Stimulated activated CD4-positive, alpha-beta T cell treated with anti-CD3 and anti-CD28 coated beads, Interleukin-12 subunit alpha, Interleukin-12 subunit beta, amount 100 ng/mL, for 4 hours (primary cell): ENCODE measurements around the gene RPS23.

Experiments
- DNase-seq: peaks from one replicate; pipeline ENCODE4 v3.0.0-alpha.2; 2020

RPS23 gene

DNA sequence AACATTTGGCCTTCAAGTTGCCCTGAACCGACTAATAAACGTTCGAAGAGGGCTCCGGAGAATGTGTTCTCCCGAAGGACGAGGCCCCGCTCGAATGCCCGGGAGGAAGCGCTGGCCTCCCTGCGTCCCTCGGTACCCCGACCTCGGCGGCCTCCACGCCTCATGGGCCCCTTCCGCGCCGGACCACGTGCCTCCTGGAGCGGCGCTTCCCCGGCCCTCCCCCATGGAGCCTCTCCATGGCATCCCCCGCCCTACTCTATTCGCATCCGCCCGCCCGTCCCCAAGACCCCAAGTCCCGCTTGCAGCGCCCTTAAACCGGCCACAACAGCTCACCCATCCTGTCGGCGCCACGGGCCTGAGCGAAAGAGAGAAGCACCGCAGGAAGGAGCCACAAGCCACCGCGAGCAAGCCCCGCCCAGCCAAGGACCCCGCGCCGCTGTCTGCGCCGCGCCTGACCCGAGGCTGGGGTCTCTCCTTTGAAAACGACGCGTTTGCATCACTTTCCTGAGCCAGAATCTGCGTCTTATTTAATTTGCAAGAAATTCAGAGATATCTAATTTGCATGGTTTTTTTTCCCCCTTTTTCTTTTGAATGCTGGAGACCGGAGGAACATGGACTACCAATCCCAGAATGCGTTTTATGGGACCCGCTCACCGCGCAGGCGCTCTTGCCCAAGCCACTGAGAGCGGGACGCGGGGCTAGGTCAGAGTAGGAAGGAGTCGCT lies at the start of gene RPS23:
TSS of gene RPS23 (minus strand) at position 368 of the 724 bp plus-strand sequence. CDS start at position 337, 31 bp downstream.
- peak; percentile 85 for DNase-seq

DNA sequence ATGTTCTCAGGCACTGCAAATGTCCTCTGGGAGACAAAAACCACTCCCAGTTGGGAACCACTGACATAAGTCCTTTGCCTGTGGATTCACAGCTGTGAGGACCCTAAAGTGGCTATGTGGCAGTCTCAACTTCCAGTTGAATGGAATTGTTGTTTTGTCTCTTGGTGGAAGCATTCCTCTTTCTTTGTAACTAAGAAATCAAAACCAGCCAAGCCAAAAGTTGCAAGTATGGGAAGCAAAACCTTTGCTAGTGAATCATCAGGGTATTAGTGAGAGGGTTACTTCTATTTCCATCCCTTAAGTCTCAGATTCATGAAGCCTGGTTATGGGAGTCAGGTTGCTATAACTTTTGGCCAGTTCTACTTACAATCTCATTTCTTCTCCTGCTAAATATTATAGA lies 49.8 kb upstream of the RPS23 start:
- DNase-seq, result no peak

DNA sequence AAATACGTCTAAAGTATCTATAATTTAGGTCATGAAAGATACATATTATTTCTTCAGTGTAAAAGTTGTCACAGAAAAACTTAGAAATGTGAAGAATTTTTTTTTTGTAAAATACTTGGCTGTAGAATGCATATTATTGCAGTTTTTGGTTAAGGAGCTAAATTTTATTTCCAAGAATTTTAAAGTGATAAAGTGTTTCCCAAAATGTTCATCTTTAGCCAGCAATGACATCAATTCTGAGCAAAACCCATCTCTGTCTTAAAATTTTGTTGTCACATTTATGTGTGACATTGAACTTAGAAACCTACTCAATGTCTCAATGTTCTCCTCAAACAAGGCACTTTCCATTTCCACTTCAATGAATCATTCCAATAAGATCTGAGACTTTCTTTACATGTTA lies 47.8 kb upstream of the RPS23 start:
- no peak for DNase-seq

DNA sequence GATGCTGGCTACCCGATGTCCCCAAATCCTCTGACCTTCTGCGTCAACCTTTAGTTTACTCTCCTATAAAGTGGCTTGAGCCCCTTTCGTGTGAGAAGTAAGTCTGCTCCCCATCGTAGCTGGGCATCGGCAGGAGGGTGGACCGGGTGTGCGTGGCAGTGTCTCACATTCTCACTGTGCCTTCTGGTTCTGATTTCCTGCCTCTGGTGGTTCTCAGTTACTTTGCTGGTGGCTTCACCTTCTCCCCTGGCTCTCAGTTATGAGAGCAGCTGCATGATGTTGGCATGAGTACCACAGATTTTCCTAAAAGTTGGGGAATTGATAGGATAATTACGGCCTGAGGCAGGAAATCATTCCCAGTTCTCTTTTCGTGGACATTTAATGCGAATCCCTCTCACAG lies 47.0 kb upstream of the RPS23 start:
- no peak for DNase-seq

DNA sequence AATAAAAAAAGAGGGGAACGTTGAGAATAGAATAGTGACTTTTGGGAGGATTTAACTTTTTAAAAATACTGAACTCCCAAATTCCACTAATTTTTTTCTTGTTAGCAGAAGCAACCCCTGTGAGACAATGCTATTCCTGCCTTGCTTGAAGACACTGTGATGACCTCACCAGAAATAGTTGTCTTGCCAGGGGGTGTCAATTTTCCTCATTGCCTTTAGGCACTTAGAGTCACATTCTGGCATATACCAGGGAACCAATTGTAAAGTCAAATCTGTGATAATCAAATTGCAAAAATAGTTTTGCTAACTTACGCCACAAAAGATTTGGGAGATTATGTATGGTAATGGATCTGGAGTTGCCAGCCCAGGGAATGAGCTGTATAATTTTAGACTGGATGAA lies 42.8 kb upstream of the RPS23 start:
- DNase-seq, result no peak

DNA sequence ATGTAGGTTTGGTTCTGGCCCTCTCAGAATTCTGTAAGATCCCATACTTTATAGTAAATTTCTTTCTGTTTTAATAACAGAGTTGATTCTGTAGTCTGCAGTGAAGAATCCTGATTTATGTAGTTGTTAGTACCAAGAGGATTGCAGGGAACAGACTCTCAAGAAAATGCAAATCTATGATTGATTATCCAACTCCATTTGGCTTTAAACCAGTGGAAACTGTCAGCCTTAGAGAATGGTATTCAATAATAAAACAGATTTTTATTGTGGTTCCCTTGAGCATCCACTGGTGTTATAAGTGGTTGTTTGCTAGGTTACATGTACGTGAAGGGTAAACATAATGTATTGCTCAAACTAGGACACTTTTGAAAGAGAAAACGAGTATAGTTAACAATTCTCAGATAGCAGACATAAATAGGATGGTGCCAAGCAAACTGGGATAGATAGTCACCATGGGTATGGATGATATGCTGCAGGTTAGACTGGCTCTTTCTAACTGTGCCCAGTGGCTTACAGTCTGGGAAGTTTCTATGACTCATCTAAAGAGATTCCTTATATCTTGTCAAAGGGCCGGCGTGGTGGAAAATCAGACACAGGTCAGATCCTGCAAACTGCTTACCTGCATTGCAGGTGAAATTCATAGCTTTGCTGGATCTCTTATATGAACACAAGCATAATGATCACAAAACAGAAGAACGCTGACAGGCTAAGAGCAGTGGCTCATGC lies 41.7 kb upstream of the RPS23 start:
- DNase-seq, result no peak

DNA sequence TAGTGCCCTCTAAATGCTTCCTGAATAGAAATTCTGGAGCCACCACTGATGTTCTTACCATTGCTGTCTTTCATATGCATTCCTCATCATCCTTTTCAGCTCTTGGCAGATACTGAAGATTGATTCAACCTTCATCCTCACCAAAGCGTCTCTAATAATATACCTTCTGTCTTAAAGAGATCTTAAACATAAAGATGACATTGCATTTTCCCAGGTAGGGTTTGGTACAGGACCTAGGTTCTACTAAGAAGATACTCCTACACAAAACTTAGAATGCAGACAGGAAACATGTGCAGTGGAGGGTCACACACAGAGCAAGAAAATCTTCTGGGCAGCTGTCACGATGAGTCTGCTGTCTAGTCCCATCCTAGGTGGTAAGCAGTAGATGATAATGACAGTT lies 41.0 kb upstream of the RPS23 start:
- no peak for DNase-seq

DNA sequence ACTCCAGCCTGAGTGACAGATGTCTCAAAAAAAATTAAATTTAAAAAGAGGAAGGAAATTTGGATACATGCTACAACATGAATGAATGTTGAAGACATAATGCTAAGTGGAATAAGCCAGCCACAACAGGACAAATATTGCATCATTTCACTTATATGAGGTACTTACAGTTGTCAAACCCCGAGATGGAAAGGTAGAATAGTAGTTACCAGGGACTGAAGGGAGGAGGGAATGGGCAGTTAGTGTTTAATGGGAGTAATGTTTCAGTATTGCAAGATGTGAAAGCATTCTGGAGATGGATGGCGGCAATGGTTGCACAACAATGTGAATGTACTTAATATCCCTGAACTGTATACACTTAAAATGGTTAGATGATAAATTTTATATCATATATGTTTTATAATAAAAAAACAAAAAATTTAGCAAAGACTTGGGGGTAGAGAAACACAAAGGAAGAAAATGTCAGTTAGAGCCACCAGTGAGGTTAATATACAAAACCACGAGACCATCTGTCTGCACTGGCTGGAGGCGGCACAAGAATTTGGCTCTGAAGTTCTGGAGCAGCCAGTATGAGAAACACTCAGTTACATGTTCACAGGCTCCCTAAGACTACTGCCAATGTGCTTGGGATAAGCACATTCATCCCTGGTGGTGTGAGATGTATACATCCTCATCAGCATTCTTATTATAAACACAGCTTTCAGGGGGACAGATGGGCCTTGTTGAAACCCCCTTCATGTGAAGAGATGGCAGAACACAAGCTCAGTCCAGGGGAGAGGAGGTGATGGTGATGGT lies 37.0 kb upstream of the RPS23 start:
- no peak for DNase-seq

DNA sequence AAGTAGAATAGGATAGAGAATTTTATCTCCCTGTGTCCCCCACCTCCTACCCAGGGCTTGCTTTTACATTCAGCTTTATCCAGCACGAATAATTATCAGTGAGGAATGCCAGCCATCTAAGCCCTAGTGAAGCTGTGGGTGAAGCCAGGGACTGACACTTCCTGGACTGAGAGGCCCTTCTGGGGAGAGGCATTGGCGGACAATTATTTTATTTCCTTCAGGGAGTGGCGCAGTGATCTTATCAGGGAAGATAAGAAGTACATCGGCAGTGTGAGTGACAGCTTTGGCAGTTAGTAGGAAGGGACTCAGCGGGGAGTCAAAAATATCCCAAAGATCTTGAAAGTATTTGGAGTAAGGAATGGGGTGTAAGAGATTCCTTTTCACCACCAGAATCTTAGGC lies 34.9 kb upstream of the RPS23 start:
- DNase-seq, result no peak

DNA sequence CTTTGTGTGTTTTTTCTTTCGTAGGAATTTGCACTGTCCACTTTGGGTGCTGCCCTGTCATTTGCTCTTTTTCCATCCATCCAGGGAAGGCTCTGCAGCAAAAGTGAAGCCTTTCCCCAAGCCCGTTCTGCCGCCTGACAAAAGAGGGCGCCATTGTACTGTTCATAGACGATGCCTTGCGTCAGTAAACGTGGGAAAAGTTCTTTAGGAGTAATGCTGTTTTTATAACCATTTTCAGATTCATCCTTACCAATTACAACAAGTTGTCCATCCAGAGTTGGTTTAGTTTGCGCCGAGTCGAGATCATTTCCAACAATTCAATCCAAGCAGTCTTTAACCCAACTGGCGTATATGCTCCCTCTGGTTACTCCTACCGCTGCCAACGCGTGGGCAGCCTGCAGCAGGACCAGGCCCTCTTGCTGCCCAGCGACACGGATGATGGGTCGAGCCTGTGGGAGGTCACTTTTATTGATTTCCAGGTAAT lies 34.3 kb upstream of the RPS23 start:
- DNase-seq, result peak; percentile 12

DNA sequence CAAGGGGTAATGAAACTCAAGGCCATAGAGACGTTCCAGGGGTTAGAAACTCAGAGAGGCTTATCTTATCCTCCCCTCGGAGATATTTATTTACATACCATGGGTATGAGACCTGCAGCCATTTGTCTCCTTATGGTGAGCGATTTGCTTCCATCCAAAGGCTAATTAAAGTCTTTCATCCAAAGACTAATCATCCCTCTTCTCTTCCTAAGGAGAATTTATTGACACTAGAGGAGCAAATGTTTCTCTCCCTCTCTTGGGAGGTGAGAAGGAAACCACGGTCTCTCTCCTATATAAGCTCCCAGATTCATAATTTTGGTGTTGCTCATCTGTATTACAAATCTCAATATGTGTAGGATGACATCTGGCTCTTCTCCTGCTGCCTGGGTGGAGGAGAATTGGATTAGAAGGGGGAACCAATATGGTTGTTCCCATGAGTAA lies 31.0 kb upstream of the RPS23 start:
- no peak for DNase-seq

DNA sequence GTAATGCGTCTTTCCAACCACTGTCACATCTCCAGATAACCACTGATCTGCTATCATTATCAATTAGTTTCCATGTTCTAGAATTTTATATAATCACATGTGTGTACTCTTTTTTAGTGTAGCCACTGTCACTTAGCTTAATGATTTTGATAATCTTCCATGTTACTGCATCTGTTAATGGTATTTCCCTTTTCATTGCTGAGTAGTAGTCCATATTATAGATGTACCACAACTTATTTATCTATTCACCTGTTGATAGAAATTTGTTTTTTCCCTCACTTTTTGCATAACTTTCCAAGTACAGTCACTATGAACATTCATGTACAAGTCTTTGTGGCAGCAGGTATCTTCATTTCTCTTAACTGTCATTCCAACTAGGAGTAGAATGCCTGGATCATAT lies 30.3 kb upstream of the RPS23 start:
- DNase-seq, result no peak

DNA sequence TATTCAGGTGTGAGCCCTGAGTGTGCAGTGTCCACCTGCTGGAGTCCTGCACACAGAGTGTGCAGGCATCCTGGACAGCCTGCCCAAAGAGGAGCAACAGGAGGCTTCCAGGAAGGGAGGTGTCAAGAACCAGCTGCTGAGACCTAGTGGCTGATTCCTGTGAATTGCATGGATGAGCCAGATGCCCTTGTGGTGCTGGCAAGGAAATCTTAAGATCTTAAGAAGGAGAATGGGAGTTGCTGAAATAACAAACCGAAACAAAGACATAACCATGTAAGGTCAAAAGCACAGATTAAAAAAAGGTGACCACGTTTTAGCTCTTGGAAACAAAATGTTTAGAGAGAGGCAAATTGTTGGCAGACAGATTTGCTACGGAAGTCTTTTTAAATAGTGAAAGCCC lies 29.3 kb upstream of the RPS23 start:
- DNase-seq, result no peak

DNA sequence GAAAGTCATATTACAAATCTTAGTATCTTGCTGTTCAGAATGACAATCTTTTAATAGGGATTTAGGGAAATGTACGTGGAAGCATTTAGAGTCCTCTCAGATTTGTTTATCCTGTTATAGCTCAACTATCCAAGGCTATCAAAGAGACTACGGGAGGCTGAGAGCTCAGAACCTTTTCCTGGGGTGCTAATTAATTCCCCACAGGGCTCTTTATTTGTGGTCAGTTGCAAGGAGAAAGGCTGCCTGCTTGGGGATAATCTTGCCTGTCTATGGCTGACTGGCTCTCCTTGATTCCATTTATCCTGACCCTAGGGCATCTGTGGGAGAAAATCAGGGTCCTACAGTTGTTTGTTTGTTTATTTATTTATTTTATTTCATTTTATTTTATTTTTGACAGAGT lies 28.0 kb upstream of the RPS23 start:
- no peak for DNase-seq

DNA sequence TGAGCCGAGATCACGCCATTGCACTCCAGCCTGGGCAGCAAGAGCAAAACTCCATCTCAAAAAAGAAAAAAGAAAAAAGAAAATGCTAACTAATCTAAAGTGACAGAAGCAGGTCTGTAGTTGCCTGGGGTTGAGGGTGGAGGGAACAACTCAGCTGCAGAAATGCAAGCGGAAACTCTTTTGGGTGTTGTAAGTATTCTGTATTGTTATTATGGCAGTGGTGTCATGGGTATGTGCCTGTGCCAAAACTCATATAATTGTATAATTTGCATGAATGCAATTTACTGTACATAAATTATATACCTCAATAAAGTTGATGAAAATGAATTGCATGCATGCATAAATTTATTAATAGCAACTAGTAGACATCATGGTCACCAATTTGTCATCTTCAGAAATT lies 23.0 kb upstream of the RPS23 start:
- no peak for DNase-seq

DNA sequence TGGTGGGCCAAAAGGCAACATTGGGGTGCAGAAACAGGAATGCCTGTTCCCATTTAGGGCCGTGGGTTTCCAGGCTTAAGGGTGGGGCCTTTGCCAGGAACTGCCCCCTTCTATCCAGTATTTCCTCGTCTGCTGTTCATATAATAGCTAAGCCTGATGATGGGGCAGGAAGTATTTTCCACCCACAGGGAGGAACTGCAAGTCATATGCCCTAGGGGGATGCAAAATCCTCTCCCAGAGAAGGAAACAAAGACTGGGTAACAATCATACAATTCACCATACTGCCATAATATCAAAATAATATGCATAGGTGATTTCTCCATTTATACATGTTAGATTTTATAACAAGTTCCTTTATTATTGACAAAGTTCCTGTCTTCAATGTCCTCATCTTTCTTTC lies 20.5 kb upstream of the RPS23 start:
- DNase-seq, result no peak

DNA sequence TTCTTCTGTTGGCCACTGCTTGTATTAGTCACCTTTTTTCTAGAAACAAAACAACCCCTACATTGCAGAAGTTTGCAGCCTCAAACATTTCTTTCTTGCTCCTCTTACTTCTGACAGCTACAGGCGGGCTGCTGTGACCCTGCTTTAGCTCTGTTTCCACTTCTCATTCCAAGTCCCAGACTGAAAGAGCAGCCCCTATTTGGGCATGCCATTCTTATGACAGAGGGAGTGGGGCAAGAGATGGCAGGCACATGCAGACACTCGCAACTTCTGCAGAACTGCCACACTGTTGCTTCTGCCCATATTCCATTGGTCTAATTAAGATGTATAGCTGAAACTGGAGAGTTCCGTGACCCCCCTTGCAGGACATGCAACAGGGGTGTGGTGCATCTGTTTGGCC lies 19.6 kb upstream of the RPS23 start:
- DNase-seq, result no peak

DNA sequence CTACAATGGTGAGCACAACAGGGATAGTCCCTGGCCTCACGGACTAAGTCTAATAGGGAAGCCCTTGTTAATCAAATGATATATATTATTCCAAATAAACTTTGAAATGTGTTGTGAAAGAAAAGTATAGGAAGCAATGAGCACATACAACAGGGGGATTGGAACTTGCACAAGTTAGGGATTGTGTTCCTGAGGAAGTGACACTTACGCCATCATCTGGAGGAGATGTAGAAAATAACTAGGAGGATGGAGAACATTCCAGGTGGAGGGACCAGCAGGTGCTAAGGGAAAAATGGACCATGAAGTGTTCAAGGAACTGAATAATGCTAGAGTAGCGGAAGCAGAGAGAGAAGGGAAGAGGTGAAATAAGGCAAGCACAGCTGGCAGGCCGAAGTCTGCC lies 18.8 kb upstream of the RPS23 start:
- DNase-seq, result no peak

DNA sequence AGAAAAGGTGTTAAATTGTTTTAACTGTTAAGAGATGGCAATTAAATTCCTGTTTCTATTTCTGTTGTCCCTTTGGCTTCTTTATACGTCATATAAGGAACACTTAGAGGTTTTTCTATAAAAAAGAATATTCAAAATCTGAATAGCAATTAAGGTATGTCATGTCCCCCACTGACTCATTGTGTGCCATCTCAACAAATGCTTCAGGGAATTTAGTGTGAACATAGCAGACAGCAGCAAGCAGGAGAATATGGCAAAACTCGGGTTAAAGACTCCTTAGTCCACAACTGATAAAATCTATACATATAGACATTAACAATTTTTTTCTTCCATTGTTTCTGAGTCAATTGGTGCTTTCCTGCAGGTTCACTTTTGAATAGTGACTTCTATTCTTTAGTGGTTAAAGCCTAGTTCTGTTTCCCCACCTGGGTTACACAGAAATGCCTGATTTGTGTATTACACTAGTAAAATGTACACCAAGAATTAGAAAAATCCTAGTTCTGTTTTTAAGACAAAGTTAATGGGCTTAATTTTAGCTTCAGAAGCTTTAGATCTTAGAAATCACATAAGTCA lies 17.9 kb upstream of the RPS23 start:
- DNase-seq, result no peak

DNA sequence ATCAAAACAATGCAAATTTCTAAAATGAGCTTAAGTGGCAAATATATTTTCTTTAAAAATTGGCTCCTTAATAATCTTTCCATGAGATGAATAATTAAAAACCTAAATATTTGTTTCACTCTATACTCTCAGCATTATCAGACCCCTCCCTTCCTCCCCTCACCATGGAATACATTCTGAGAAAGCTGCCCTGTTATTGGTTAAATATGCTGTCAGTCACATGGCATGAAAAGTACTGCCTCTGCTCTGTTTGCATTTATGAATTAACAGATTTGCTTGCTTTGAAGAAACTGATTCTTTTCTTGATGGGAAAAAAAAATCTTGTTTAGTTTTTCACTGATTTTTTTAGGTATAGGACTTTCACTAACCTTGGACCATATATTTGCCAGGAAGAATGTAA lies 17.0 kb upstream of the RPS23 start:
- no peak for DNase-seq

DNA sequence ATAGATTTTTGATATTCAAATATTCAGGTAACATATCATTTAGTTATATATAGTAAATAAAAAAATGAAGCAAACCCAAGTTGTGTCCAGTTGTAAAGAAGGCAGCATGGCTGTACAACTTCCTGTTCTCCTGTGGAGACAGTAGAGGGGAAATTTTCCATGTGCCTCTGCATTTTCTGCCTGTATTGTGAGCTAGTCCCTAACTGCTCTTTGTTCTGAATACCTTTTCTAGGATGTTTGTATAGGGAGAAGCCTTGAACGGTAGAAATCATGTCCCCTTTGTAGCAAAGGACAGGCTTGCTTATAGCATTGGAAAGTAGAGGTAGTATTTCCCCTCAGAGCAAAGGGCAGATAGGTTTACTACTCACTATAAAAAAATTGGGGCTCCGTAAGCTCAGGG lies 13.3 kb upstream of the RPS23 start:
- DNase-seq, result no peak

DNA sequence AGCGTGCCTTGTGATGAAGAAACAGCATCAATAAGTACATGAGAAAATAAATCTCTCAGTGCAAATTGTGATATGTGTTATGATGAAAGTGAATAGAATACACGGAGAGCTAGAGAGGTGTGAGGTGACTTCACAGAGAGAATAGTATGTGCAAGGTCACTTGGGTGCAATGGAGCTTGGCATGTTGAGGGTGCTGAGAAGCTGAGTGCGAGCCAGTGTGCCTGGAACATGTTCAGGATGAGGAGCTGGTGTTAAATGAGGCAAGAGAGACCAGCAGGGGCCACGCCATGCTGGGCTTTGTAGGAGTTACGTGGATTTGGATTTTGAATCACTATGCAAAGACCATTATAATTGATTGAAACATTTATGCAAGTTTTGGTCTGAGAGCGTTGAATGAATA lies 12.8 kb upstream of the RPS23 start:
- no peak for DNase-seq

DNA sequence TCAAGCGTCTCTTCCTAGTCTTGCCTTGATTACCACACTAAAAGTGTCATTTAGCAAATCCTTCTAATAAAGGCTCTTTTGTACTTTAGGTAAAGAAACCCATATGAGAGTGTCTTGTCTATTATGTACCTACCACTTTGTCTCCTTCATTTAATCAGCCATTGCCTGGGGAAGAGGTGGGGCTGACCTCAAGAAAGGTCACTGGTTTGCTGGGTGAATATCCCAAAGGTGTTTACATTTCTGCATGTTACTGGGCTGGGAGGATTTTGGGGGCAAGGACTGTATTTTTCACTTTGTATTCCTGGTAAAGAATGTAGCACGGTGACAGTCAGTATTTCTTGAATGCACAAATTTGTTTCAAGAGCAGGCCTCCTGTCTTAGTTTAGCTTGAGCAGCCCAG lies 11.9 kb upstream of the RPS23 start:
- no peak for DNase-seq
